TTC549 (cell line): Measurements from ENCODE around the gene MYO1F.
"Not testable (repeated sequence)": the region's sequence is repeated elsewhere in the genome, so short reads cannot be mapped to it uniquely, and the experiment has no call there.

Experiments
- FAIRE-seq: peaks from 2 replicates; lab custom pipeline; 2012; peaks lifted over from hg19 to GRCh38; lab: Jason Lieb, UNC

The MYO1F gene

GRCh38 chr19:8577247-8577646 is at the start of gene MYO1F:
Gene MYO1F, minus strand, starts transcription at chr19:8577442. Its CDS starts 133 bp downstream, at chr19:8577309.
- FAIRE-seq, result no peak

- no peak for FAIRE-seq
These were observed 49.6 kb upstream of the MYO1F start for GRCh38 chr19:8626842-8627241.

- FAIRE-seq, result not testable (repeated sequence)
These were observed 45.6 kb upstream of the MYO1F start for GRCh38 chr19:8622886-8623285.

- FAIRE-seq, result no peak
These were observed 41.5 kb upstream of the MYO1F start for GRCh38 chr19:8618751-8619150.

GRCh38 chr19:8617984-8618383 is 40.7 kb upstream of the MYO1F start:
- FAIRE-seq, result no peak

GRCh38 chr19:8617325-8617724 is 40.1 kb upstream of the MYO1F start:
- not testable (repeated sequence) for FAIRE-seq

GRCh38 chr19:8616861-8617260 is 39.6 kb upstream of the MYO1F start:
- no peak for FAIRE-seq

- peak; percentile 84 for FAIRE-seq
These were observed 38.8 kb upstream of the MYO1F start for GRCh38 chr19:8615813-8616596.

GRCh38 chr19:8615024-8615423 is 37.8 kb upstream of the MYO1F start:
- no peak for FAIRE-seq

- FAIRE-seq, result no peak
These were observed 37.2 kb upstream of the MYO1F start for GRCh38 chr19:8614455-8614854.

- FAIRE-seq, result no peak
These were observed 35.5 kb upstream of the MYO1F start for GRCh38 chr19:8612807-8613171.

- FAIRE-seq, result no peak
These were observed 34.9 kb upstream of the MYO1F start for GRCh38 chr19:8611877-8612806.

GRCh38 chr19:8611391-8611876 is 34.2 kb upstream of the MYO1F start:
- FAIRE-seq, result no peak

GRCh38 chr19:8610936-8611300 is 33.7 kb upstream of the MYO1F start:
- no peak for FAIRE-seq

GRCh38 chr19:8610041-8610935 is 33.0 kb upstream of the MYO1F start, which contains the start of gene ADAMTS10:
Gene ADAMTS10, minus strand, starts transcription at chr19:8610715. Its CDS starts 5,005 bp downstream, at chr19:8605710.
- FAIRE-seq, result no peak

- no peak for FAIRE-seq
These were observed 32.2 kb upstream of the MYO1F start for GRCh38 chr19:8609279-8610040.

GRCh38 chr19:8608941-8609278 is 31.7 kb upstream of the MYO1F start:
- no peak for FAIRE-seq

- no peak for FAIRE-seq
These were observed 30.1 kb upstream of the MYO1F start for GRCh38 chr19:8607386-8607785.

GRCh38 chr19:8605514-8605913 is 28.3 kb upstream of the MYO1F start:
- FAIRE-seq, result no peak

GRCh38 chr19:8601796-8602195 is 24.6 kb upstream of the MYO1F start:
- no peak for FAIRE-seq

- no peak for FAIRE-seq
These were observed 23.6 kb upstream of the MYO1F start for GRCh38 chr19:8600816-8601215.
